ENCODE measurements around the gene ACSM6.

DNA sequence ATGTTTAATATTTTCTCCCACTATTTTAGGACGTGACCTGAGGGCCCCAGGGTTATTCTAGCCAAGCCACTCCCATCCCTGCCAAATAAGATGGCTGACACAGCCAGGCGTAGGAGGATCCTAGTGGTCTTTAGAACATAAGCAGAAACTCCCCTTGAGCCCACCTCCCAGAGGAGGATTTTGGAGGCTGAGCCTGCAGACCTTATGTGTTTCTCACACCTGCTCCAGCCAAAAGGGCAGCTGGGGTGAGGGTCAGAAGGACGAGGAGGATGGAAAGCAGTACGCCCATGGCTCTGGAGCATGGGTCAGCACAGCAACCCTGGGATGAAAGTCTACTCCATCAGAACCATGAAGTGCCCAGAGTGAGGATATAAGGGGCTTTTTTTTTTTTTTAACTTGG lies 56.8 kb downstream of the ACSM6 start:
- TF ChIP-seq, protein P1, sequence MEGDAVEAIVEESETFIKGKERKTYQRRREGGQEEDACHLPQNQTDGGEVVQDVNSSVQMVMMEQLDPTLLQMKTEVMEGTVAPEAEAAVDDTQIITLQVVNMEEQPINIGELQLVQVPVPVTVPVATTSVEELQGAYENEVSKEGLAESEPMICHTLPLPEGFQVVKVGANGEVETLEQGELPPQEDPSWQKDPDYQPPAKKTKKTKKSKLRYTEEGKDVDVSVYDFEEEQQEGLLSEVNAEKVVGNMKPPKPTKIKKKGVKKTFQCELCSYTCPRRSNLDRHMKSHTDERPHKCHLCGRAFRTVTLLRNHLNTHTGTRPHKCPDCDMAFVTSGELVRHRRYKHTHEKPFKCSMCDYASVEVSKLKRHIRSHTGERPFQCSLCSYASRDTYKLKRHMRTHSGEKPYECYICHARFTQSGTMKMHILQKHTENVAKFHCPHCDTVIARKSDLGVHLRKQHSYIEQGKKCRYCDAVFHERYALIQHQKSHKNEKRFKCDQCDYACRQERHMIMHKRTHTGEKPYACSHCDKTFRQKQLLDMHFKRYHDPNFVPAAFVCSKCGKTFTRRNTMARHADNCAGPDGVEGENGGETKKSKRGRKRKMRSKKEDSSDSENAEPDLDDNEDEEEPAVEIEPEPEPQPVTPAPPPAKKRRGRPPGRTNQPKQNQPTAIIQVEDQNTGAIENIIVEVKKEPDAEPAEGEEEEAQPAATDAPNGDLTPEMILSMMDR (IDR thresholded peaks at IDR 0.05) = no peak
- no peak for TF ChIP-seq POLR2A (IDR thresholded peaks at IDR 0.05)

Measured in right lobe of liver (tissue), 4 donors.